NT2/D1 (cell line): ENCODE results near the gene OR6P1.

Experiments
- DNase-seq: peaks from one replicate; pipeline ENCODE4 v3.0.0-alpha.2; 2011; ENCODE audit warnings: low read depth, low spot score
- H3K27me3 ChIP-seq: 2 replicates; pipeline ENCODE4 v1.6.0; 2011; ENCODE audit warnings: mild to moderate bottlenecking; ENCODE audit not compliant: insufficient read length, insufficient read depth
- H3K36me3 ChIP-seq: 2 replicates; pipeline ENCODE4 v1.6.1; 2011; ENCODE audit warnings: mild to moderate bottlenecking, low read length, mixed read lengths; ENCODE audit not compliant: insufficient read depth, insufficient read length
- H3K4me1 ChIP-seq: 2 replicates; pipeline ENCODE4 v1.5.1; 2011; ENCODE audit not compliant: insufficient read depth, insufficient read length
- H3K4me3 ChIP-seq: 2 replicates; pipeline ENCODE4 v1.5.1; 2011; ENCODE audit warnings: low read depth; ENCODE audit not compliant: insufficient read length
- H3K9ac ChIP-seq: 2 replicates; pipeline ENCODE4 v1.6.0; 2011; ENCODE audit warnings: low read depth; ENCODE audit not compliant: insufficient read length
- H3K9me3 ChIP-seq: 2 replicates; pipeline ENCODE4 v1.5.1; 2011; ENCODE audit warnings: mild to moderate bottlenecking, low read length; ENCODE audit not compliant: insufficient read depth
- SUZ12 ChIP-seq: IDR thresholded peaks from 2 replicates; pipeline ENCODE4 v1.6.1; 2011; ENCODE audit not compliant: insufficient read length, insufficient read depth; ENCODE audit errors: extremely low read depth
- YY1 ChIP-seq: IDR thresholded peaks from 2 replicates; pipeline ENCODE4 v1.6.1; 2011; ENCODE audit not compliant: insufficient read length, insufficient read depth
- ZNF274 ChIP-seq: IDR thresholded peaks from 2 replicates; pipeline ENCODE4 v1.6.1; 2011; ENCODE audit warnings: mild to moderate bottlenecking, low read depth, low read length

Gene OR6P1

GRCh38 chr1:158516966-158517365 is 53.4 kb downstream of the OR6P1 start:
- no peak overlapping the region for H3K9ac ChIP-seq

More at GRCh38 chr1:158516966-158517365, 53.4 kb downstream of the OR6P1 start:
- Histone ChIP-seq H3K36me3 (no peaks in the 10 kb centered on the region), H3K27me3 (no peaks in the 10 kb centered on the region), H3K4me1 (no peaks in the 10 kb centered on the region), H3K4me3 (no peak overlapping the region), H3K9me3 (no peaks in the 10 kb centered on the region)
- TF ChIP-seq ZNF274 (no peak), YY1 (no peak), SUZ12 (no peak)
- DNase-seq = no peak
